ENCODE data around the gene YWHAB.
A peak's percentile ranks its signal among the peaks of the same experiment; 100 is the strongest.
"Not testable (repeated sequence)": the region's sequence is repeated elsewhere in the genome, so short reads cannot be mapped to it uniquely, and the experiment has no call there.

YWHAB gene

GRCh38 chr20:44885392-44886265, at the start of gene YWHAB:
Gene YWHAB (plus strand): TSS chr20:44885705. CDS start chr20:44901534, 15,829 bp downstream.
- peak; percentile 92 for DNase-seq (ENCODE audit: low spot score)

- no peak for DNase-seq (ENCODE audit: low spot score)
Measured at GRCh38 chr20:44836601-44837120, 48.8 kb upstream of the YWHAB start.

GRCh38 chr20:44837946-44838345, 47.6 kb upstream of the YWHAB start:
- DNase-seq (ENCODE audit: low spot score) = no peak

- DNase-seq (ENCODE audit: low spot score) = no peak
Measured at GRCh38 chr20:44838521-44838920, 47.0 kb upstream of the YWHAB start.

- no peak for DNase-seq (ENCODE audit: low spot score)
Measured at GRCh38 chr20:44839481-44839880, 46.0 kb upstream of the YWHAB start.

- no peak for DNase-seq (ENCODE audit: low spot score)
Measured at GRCh38 chr20:44840826-44841225, 44.7 kb upstream of the YWHAB start.

- no peak for DNase-seq (ENCODE audit: low spot score)
Measured at GRCh38 chr20:44841955-44842354, 43.5 kb upstream of the YWHAB start.

- DNase-seq (ENCODE audit: low spot score) = no peak
Measured at GRCh38 chr20:44843876-44844275, 41.6 kb upstream of the YWHAB start.

GRCh38 chr20:44848254-44849015, 37.1 kb upstream of the YWHAB start:
- DNase-seq (ENCODE audit: low spot score) = no peak

GRCh38 chr20:44849703-44850102, 35.8 kb upstream of the YWHAB start:
- no peak for DNase-seq (ENCODE audit: low spot score)

- no peak for DNase-seq (ENCODE audit: low spot score)
Measured at GRCh38 chr20:44850272-44850671, 35.2 kb upstream of the YWHAB start.

GRCh38 chr20:44850837-44851236, 34.7 kb upstream of the YWHAB start:
- DNase-seq (ENCODE audit: low spot score) = no peak

GRCh38 chr20:44851545-44851944, 34.0 kb upstream of the YWHAB start:
- no peak for DNase-seq (ENCODE audit: low spot score)

- no peak for DNase-seq (ENCODE audit: low spot score)
Measured at GRCh38 chr20:44856442-44856841, 29.1 kb upstream of the YWHAB start.

- no peak for DNase-seq (ENCODE audit: low spot score)
Measured at GRCh38 chr20:44856856-44857448, 28.6 kb upstream of the YWHAB start.

- DNase-seq (ENCODE audit: low spot score) = no peak
Measured at GRCh38 chr20:44858606-44859360, 26.7 kb upstream of the YWHAB start.

GRCh38 chr20:44861531-44862006, 23.9 kb upstream of the YWHAB start:
- peak; percentile 24 for DNase-seq (ENCODE audit: low spot score)

- DNase-seq (ENCODE audit: low spot score) = no peak
Measured at GRCh38 chr20:44862286-44862685, 23.2 kb upstream of the YWHAB start.

GRCh38 chr20:44863365-44864084, 22.0 kb upstream of the YWHAB start:
- DNase-seq (ENCODE audit: low spot score) = not testable (repeated sequence)

- not testable (repeated sequence) for DNase-seq (ENCODE audit: low spot score)
Measured at GRCh38 chr20:44864493-44864892, 21.0 kb upstream of the YWHAB start.
